Posterior vena cava (tissue), 2 donors: ENCODE measurements around the gene ARHGAP30. TPM values are rescaled to one million over a fixed set of nuclear protein-coding genes. Genes with fewer than 3 reads are reported as not detected.

Experiments used
- DNase-seq: peaks from one replicate; pipeline ENCODE4 v3.0.0-alpha.2; 2020; ENCODE audit warnings: low spot score
- intact Hi-C, 2 donors: fragments of 100-400 bp; cut with DNase I; formaldehyde crosslinking; loops; one replicate each; pipeline versions ENCODE4 v1.14.1 to v1.14.2; 2022 to 2023
- total RNA-seq, 2 donors: library from RNA; stranded (reverse); fragmentation: NEBNext Ultra II Directional; extraction: Animal tissue kit (Norgen Biotek cat#: 25700); gene quantifications; one replicate each; pipeline ENCODE4 v1.2.1, GENCODE V29; 2021
- donor health status: DM: yes; HTN: yes; CAD: no.
- donor health status: DM: yes; HTN: yes; CAD: no.

The ARHGAP30 gene
- total RNA-seq, 2 donors from 2014 or later = 10.5 to 15.2 TPM

DNA sequence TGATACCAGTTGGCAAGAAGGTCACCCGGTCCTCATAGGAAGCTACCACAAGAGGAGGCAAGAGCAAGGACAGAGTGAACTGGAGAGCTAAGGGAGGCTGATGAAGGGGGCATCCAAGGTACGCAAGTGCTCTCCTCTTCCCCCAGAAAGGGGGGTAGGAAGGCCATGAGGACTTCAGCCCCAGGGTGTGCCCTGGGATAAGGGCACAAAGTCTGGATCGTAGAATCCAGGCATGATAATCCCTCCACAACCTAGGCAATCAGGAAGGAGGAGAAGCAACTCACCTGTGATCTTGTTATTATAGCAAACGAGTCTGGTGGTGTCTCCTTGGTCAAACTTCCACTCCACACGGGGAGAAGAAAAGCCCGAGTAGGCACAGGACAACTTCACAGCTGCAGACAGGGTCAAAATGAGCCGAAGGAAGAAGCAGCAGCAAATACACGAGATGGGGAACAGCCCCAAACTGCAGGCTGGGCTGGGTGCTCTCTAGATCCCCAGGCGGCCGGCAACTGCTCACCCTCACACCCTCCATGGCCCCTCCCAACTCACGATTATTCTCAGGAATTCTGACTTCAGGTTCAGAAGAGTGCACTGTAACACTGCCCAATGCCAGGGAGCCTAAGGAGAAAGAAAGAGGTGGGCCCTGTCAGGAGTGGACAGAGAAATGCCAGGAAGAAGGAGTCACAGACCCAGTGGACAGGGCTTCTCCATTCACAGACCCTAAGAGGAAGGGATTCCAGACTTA is 68.8 kb downstream of the ARHGAP30 start:
- intact Hi-C loops = no loop called here
- no peak for DNase-seq

DNA sequence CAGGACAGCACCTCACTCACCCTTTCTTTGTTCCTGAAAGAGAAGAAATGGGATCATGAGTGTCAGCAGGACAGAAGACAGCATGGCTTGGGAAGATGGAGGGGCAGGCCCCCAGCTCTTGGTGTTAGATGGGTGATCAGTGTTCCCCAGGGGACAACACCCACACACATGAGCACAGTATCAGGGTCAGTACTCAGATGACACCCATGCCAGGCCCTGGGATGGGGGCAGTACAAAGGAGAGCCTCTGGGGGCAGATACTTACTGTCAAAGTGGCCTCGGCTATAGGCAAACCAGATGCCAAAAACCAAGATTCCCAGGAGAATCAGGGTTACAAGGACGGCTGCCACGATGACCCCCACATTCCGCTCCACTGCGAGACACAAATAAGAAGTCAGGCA is 70.3 kb downstream of the ARHGAP30 start:
- no peak for DNase-seq
- intact Hi-C loops = no loop called here

DNA sequence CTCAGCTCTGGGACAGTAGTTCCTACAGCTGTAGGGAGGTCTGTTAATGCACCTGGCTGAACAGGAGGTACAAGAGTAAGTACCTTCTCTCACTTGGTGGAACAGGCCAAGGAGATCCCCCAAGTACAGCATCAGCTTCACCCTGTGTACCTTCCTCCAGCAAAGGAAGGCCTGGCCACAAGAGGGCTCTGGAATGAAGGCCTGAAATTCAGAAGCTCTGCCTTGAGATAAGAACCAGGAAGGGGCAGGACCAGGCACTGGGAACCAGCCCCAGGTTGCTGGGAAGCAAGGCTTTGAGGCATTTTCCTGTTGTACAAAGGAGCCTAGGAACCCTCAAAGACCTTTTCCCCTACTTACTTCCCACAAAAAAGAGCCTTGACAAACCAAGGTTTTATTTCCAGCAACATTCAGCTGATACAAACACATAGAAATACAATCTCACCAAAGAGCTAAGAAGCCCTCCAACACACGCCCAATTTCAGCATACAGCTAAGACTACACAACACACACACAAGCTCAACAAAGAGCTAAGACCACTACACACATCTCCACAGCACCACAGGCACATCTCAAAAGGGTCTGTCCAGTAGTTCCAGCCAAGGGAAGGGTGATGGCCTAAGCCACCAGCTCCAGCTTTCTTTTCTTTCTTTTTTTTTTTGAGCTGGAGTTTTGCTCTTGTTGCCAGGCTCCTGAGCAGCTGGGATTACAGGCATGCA is 72.2 kb downstream of the ARHGAP30 start:
- peak; percentile 83 for DNase-seq
- intact Hi-C loops = no loop called here

Other genes with a start within 250 kb of the ARHGAP30 start
- gene CD244, start 207.0 kb downstream of the ARHGAP30 start, total RNA-seq = under 1 TPM; 0.48 to 0.65 TPM
- under 1 TPM; 0.29 to 0.60 TPM for gene ITLN1, start 184.7 kb downstream of the ARHGAP30 start, total RNA-seq
- not detected for gene ITLN2, start 115.1 kb downstream of the ARHGAP30 start, total RNA-seq
- gene F11R, start 48.7 kb downstream of the ARHGAP30 start, total RNA-seq = 10 to 100 TPM; 16.0 to 17.3 TPM
- 10 to 100 TPM in 1 of 2 donors, 1 to 10 TPM in 1; 4.5 to 12.5 TPM for gene TSTD1, start 30.9 kb downstream of the ARHGAP30 start, total RNA-seq
- 10 to 100 TPM; 33.5 to 40.0 TPM for gene USF1, start 23.9 kb downstream of the ARHGAP30 start, total RNA-seq
- gene NECTIN4, start 19.7 kb upstream of the ARHGAP30 start, total RNA-seq = under 1 TPM in 1 of 2 donors, not detected in 1; 0.19 TPM
- 1 to 10 TPM; 2.4 to 4.2 TPM for gene KLHDC9, start 28.5 kb upstream of the ARHGAP30 start, total RNA-seq
- gene PFDN2, start 48.1 kb upstream of the ARHGAP30 start, total RNA-seq = 10 to 100 TPM; 35.8 to 43.6 TPM
- 10 to 100 TPM; 23.7 to 29.6 TPM for gene NIT1, start 48.2 kb upstream of the ARHGAP30 start, total RNA-seq
- gene DEDD, start 62.8 kb upstream of the ARHGAP30 start, total RNA-seq = 10 to 100 TPM; 32.1 to 35.8 TPM
- gene UFC1, start 84.1 kb upstream of the ARHGAP30 start, total RNA-seq = 10 to 100 TPM; 54.8 to 63.0 TPM
- 10 to 100 TPM; 12.9 to 20.8 TPM for gene USP21, start 89.6 kb upstream of the ARHGAP30 start, total RNA-seq
- 10 to 100 TPM; 15.0 to 16.8 TPM for gene PPOX, start 96.5 kb upstream of the ARHGAP30 start, total RNA-seq
- 10 to 100 TPM; 12.7 to 17.3 TPM for gene B4GALT3, start 107.6 kb upstream of the ARHGAP30 start, total RNA-seq
- gene ADAMTS4, start 129.2 kb upstream of the ARHGAP30 start, total RNA-seq = 100 to 1,000 TPM in 1 of 2 donors, 10 to 100 TPM in 1; 28.0 to 125 TPM
- gene NDUFS2, start 132.5 kb upstream of the ARHGAP30 start, total RNA-seq = 10 to 100 TPM; 54.3 to 57.9 TPM
- gene FCER1G, start 145.4 kb upstream of the ARHGAP30 start, total RNA-seq = 100 to 1,000 TPM in 1 of 2 donors, 10 to 100 TPM in 1; 40.4 to 101 TPM
- gene APOA2, start 153.7 kb upstream of the ARHGAP30 start, total RNA-seq = not detected
- gene TOMM40L, start 156.2 kb upstream of the ARHGAP30 start, total RNA-seq = 10 to 100 TPM; 13.4 to 15.0 TPM
- not detected for gene NR1I3, start 168.3 kb upstream of the ARHGAP30 start, total RNA-seq
- gene PCP4L1, start 188.9 kb upstream of the ARHGAP30 start, total RNA-seq = 1 to 10 TPM; 3.0 to 4.6 TPM
- 1 to 10 TPM; 1.3 to 1.5 TPM for gene MPZ, start 240.1 kb upstream of the ARHGAP30 start, total RNA-seq
- gene SDHC, start 244.5 kb upstream of the ARHGAP30 start, total RNA-seq = 100 to 1,000 TPM; 119 to 123 TPM